Activated naive CD4-positive, alpha-beta T cell treated with anti-CD3 and anti-CD28 coated beads for 36 hours (primary cell): ENCODE results near the gene ITM2B. TPM values are rescaled to one million over a fixed set of nuclear protein-coding genes. Genes with fewer than 3 reads are reported as not detected.
A peak's percentile ranks its signal among the peaks of the same experiment; 100 is the strongest.

ENCODE experiments used
- CTCF ChIA-PET: fragments of 350-600 bp; sonication (Branson Sonifier 250); formaldehyde crosslinking; loops from one replicate; lab custom pipeline; 2021; ENCODE audit warnings: antibody characterized with exemption; lab: Charles Lee
- DNase-seq: peaks from one replicate; pipeline ENCODE4 v3.0.0-alpha.2; 2020
- H3K27ac Mint-ChIP-seq: one replicate; pipeline ENCODE4 v1.8.0; 2021; ENCODE audit warnings: mild to moderate bottlenecking, mixed read lengths
- H3K27me3 Mint-ChIP-seq: one replicate; pipeline ENCODE4 v1.8.0; 2021; ENCODE audit warnings: low read depth, mixed read lengths
- H3K36me3 Mint-ChIP-seq: one replicate; pipeline ENCODE4 v1.8.0; 2021; ENCODE audit warnings: low read depth, mixed read lengths
- H3K4me1 Mint-ChIP-seq: one replicate; pipeline ENCODE4 v1.8.0; 2021; ENCODE audit warnings: low read depth, mixed read lengths
- H3K4me3 Mint-ChIP-seq: one replicate; pipeline ENCODE4 v1.8.0; 2021; ENCODE audit warnings: mild to moderate bottlenecking, moderate library complexity, mixed read lengths
- H3K9me3 Mint-ChIP-seq: one replicate; pipeline ENCODE4 v1.8.0; 2021; ENCODE audit warnings: mixed read lengths
- intact Hi-C: fragments of 100-400 bp; cut with micrococcal nuclease; formaldehyde crosslinking; loops from one replicate; pipeline ENCODE4 v1.15.1; 2023
- total RNA-seq, 2 experiments: library from RNA; stranded (reverse); gene quantifications; one replicate each; pipeline ENCODE4 v1.2.3, GENCODE V29; 2021

Gene ITM2B
- total RNA-seq, 2 experiments from 2014 or later: 110 to 112 TPM

DNA sequence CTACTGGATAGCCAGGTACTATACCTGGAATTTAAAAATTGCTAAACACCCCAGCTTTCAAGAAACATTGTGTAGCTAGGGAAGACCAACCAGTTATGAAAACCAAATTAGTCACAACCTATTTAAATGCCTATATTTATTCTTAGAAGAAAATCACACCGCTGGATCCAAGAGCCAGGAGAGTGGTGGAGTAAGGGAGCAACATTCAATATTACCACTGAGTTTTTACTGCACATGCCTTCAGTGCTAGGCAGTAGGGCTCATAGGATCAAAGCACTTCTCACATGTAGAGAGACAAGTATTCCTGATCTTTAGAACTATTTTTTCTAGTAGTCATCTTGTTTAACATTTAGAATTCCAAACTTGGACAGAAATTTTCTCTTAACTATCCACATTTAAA lies 11.2 kb downstream of the ITM2B start:
- peaks cover 66% of the 10 kb centered on the region for H3K4me1 Mint-ChIP-seq

DNA sequence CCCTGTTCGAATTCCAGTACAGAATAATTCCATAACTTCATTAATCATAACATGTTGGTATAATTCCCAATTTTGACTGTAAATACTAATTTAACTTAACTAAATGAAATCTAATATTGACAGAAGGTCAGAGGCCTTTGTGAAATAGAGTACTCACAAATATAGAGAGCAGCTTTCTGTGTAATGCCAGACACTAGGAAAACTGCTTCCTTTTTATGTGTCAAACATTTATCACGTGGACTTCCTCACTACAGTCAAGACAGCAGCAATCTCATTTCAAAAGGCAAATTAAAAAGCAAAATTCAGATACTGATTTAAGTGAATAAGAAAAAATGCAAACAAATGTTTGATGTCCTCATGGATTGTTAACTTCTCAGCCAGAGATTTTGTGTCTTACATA lies 13.1 kb downstream of the ITM2B start:
- Mint-ChIP-seq H3K4me3 (no peak overlapping the region), H3K27ac (peak overlapping the region; percentile 12), H3K36me3 (peaks cover 3% of the 10 kb centered on the region), H3K4me1 (peaks cover 72% of the 10 kb centered on the region), H3K9me3 (no peaks in the 10 kb centered on the region), H3K27me3 (no peaks in the 10 kb centered on the region)
- intact Hi-C loops: no loop called here
- no peak for DNase-seq
- CTCF ChIA-PET: interaction anchor here (0.6 kb wide), 1 partner anchor 132 kb away, joined by 4 read pairs; no protein-coding TSS in a partner anchor

More for the DNA sequence above, 11.2 kb downstream of the ITM2B start:
- CTCF ChIA-PET: interaction anchor here (0.7 to 1.2 kb wide), 3 partner anchors 12 to 117 kb away, joined by 3 read pairs; partner anchors contain the start of gene ITM2B
- no peak for DNase-seq
- intact Hi-C loops: no loop called here
- H3K36me3 Mint-ChIP-seq: peaks cover under 1% of the 10 kb centered on the region
- no peaks in the 10 kb centered on the region for H3K9me3 Mint-ChIP-seq
- no peaks in the 10 kb centered on the region for H3K27me3 Mint-ChIP-seq
- H3K27ac Mint-ChIP-seq: no peak overlapping the region
- H3K4me3 Mint-ChIP-seq: no peak overlapping the region

DNA sequence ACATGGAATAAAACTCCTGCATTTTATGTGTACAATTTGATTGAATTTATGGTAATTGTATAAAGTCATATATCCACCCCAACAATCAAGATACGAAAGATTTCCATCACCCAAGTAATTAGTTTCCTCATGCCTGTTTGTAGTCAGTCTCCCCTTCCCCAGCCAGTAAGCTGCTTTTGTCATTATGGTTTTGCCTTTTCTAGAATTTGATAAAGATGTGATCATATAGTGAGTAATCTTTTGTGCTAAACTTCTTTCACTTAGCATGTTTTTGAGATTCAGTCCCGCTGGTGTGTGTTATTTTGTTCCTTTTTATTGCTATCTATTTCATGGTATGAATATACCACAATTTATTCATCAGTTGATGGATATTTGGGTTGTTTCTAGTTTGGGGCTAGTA lies 16.0 kb downstream of the ITM2B start:
- DNase-seq: no peak
- H3K27ac Mint-ChIP-seq: peak overlapping the region; percentile 81
- peaks cover 72% of the 10 kb centered on the region for H3K4me1 Mint-ChIP-seq
- peaks cover 7% of the 10 kb centered on the region for H3K36me3 Mint-ChIP-seq
- H3K27me3 Mint-ChIP-seq: no peaks in the 10 kb centered on the region
- H3K9me3 Mint-ChIP-seq: no peaks in the 10 kb centered on the region
- H3K4me3 Mint-ChIP-seq: peak overlapping the region; percentile 16
- CTCF ChIA-PET: no interaction called here
- intact Hi-C loops: loop anchor here (1.0 kb wide), 4 partner anchors 14 to 55 kb away; no protein-coding TSS in a partner anchor

DNA sequence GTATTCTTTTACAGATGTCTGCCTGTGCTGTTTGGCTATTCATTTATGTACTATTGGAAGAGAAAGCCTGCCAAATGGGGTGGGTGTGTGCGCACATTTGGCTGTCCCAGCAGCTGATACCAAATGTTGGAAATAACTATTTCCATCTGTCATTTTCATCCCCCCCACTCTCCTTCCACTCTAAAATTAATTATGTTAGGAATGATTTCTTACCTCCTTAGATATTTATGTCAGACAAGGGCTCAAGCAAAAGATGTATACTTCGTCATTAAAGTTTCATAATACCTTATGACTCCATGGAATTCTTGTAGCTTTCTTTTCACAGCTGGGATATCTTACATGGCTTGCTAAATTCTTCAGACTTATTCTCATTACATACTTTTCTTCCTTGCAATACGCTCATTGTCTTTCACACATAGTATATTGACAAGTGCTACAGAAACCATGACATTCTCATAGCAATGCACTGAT lies 18.6 kb downstream of the ITM2B start:
- DNase-seq: no peak
- H3K4me3 Mint-ChIP-seq: no peak overlapping the region
- H3K36me3 Mint-ChIP-seq: peaks cover 19% of the 10 kb centered on the region
- no peak overlapping the region for H3K27ac Mint-ChIP-seq
- intact Hi-C loops: no loop called here
- no peaks in the 10 kb centered on the region for H3K27me3 Mint-ChIP-seq
- H3K9me3 Mint-ChIP-seq: no peaks in the 10 kb centered on the region
- CTCF ChIA-PET: no interaction called here
- H3K4me1 Mint-ChIP-seq: peaks cover 66% of the 10 kb centered on the region

DNA sequence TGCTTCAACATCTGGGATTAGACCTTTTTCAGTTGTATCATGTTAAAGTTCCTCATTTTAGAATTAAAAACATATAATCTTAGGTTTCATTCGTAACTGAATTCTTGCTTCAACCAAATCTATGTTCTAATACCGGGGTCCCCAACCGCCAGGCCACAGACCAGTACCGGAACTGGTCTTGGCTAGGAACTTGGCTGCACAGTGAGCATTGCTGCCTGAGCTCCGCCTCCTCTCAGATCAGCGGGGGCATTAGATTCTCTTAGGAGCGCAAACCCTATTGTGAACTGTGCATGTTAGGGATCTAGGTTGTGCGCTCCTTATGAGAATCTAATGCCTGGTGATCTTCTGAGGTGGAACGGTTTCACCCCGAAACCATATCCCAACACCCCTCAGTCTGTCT lies 19.2 kb downstream of the ITM2B start:
- H3K4me3 Mint-ChIP-seq: no peak overlapping the region
- no peak overlapping the region for H3K27ac Mint-ChIP-seq
- CTCF ChIA-PET: no interaction called here
- intact Hi-C loops: no loop called here
- DNase-seq: no peak
- H3K36me3 Mint-ChIP-seq: peaks cover 21% of the 10 kb centered on the region
- no peaks in the 10 kb centered on the region for H3K27me3 Mint-ChIP-seq
- peaks cover 66% of the 10 kb centered on the region for H3K4me1 Mint-ChIP-seq
- no peaks in the 10 kb centered on the region for H3K9me3 Mint-ChIP-seq

GRCh38 chr13:48253849-48254248 lies 20.8 kb downstream of the ITM2B start:
- Mint-ChIP-seq H3K4me3 (no peak overlapping the region), H3K9me3 (no peaks in the 10 kb centered on the region), H3K4me1 (peaks cover 65% of the 10 kb centered on the region), H3K36me3 (peaks cover 30% of the 10 kb centered on the region), H3K27me3 (no peaks in the 10 kb centered on the region), H3K27ac (no peak overlapping the region)
- CTCF ChIA-PET: no interaction called here
- DNase-seq: no peak
- intact Hi-C loops: no loop called here

- H3K4me3 Mint-ChIP-seq: no peak overlapping the region
- H3K27me3 Mint-ChIP-seq: no peaks in the 10 kb centered on the region
- DNase-seq: no peak
- peaks cover 66% of the 10 kb centered on the region for H3K4me1 Mint-ChIP-seq
- H3K36me3 Mint-ChIP-seq: peaks cover 39% of the 10 kb centered on the region
- H3K27ac Mint-ChIP-seq: no peak overlapping the region
- no peaks in the 10 kb centered on the region for H3K9me3 Mint-ChIP-seq
- CTCF ChIA-PET: interaction anchor here (1.2 kb wide), 1 partner anchor 8 kb away, joined by 4 read pairs; no protein-coding TSS in a partner anchor
- intact Hi-C loops: no loop called here
Observed at GRCh38 chr13:48255090-48255489, 22.1 kb downstream of the ITM2B start.

GRCh38 chr13:48255954-48256353 lies 22.9 kb downstream of the ITM2B start:
- peaks cover 62% of the 10 kb centered on the region for H3K4me1 Mint-ChIP-seq
- H3K27ac Mint-ChIP-seq: no peak overlapping the region
- intact Hi-C loops: no loop called here
- H3K36me3 Mint-ChIP-seq: peaks cover 41% of the 10 kb centered on the region
- H3K4me3 Mint-ChIP-seq: no peak overlapping the region
- CTCF ChIA-PET: interaction anchor here (1.2 kb wide), 1 partner anchor 9 kb away, joined by 4 read pairs; no protein-coding TSS in a partner anchor
- H3K9me3 Mint-ChIP-seq: no peaks in the 10 kb centered on the region
- DNase-seq: no peak
- no peaks in the 10 kb centered on the region for H3K27me3 Mint-ChIP-seq

DNA sequence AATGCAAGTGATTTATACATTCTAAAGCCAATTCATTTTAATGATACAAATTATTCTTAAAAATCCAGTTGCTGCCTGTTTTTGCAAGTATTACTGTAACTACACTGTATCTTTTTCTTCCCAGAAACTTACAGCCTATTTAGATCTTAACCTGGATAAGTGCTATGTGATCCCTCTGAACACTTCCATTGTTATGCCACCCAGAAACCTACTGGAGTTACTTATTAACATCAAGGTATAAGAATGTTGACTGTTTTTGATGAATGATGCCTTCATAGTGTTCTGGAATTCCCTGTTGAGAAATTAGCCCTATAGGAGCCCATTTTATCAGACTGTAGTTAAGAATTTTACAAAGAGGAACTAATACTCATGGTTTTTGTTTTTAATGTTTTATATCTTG lies 25.0 kb downstream of the ITM2B start:
- Mint-ChIP-seq H3K9me3 (no peaks in the 10 kb centered on the region), H3K4me1 (peaks cover 56% of the 10 kb centered on the region), H3K36me3 (peaks cover 54% of the 10 kb centered on the region), H3K4me3 (no peak overlapping the region), H3K27ac (no peak overlapping the region), H3K27me3 (no peaks in the 10 kb centered on the region)
- CTCF ChIA-PET: no interaction called here
- intact Hi-C loops: no loop called here
- no peak for DNase-seq

GRCh38 chr13:48258430-48258829 lies 25.4 kb downstream of the ITM2B start:
- no peak overlapping the region for H3K27ac Mint-ChIP-seq
- no peak for DNase-seq
- H3K4me3 Mint-ChIP-seq: no peak overlapping the region
- CTCF ChIA-PET: no interaction called here
- no peaks in the 10 kb centered on the region for H3K9me3 Mint-ChIP-seq
- H3K4me1 Mint-ChIP-seq: peaks cover 59% of the 10 kb centered on the region
- intact Hi-C loops: no loop called here
- H3K36me3 Mint-ChIP-seq: peaks cover 58% of the 10 kb centered on the region
- H3K27me3 Mint-ChIP-seq: no peaks in the 10 kb centered on the region

- intact Hi-C loops: no loop called here
- H3K9me3 Mint-ChIP-seq: no peaks in the 10 kb centered on the region
- peaks cover 53% of the 10 kb centered on the region for H3K36me3 Mint-ChIP-seq
- H3K4me3 Mint-ChIP-seq: no peak overlapping the region
- no peak for DNase-seq
- H3K27ac Mint-ChIP-seq: no peak overlapping the region
- CTCF ChIA-PET: no interaction called here
- H3K27me3 Mint-ChIP-seq: no peaks in the 10 kb centered on the region
- H3K4me1 Mint-ChIP-seq: peaks cover 70% of the 10 kb centered on the region
Observed at GRCh38 chr13:48260970-48261369, 28.0 kb downstream of the ITM2B start.

- CTCF ChIA-PET: interaction anchor here (0.6 to 1.2 kb wide), 3 partner anchors 137 to 315 kb away, joined by 3 to 4 read pairs (median 3); no protein-coding TSS in a partner anchor
- intact Hi-C loops: no loop called here
- peaks cover 66% of the 10 kb centered on the region for H3K4me1 Mint-ChIP-seq
- DNase-seq: no peak
- H3K27me3 Mint-ChIP-seq: no peaks in the 10 kb centered on the region
- H3K9me3 Mint-ChIP-seq: no peaks in the 10 kb centered on the region
- no peak overlapping the region for H3K4me3 Mint-ChIP-seq
- H3K27ac Mint-ChIP-seq: no peak overlapping the region
- H3K36me3 Mint-ChIP-seq: peaks cover 43% of the 10 kb centered on the region
Observed at GRCh38 chr13:48263196-48263595, 30.2 kb downstream of the ITM2B start.

DNA sequence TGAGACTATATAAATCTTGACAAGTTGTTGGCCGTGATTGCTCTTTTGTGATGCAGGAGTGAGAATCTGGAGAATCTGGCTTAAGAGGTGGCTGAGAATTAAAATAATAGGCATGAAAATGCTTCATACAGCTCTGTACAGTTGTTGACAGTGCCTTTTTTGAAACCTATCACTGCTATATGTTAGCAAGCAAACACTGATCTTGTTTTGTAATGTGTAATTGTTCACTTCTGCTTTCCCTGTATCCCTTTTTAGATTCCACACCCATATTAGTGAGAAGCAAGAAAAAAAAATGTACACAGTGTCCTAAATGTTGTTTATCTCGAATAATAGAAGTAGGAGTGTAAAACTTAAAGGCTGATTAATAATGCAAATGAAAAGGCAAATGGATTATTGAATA lies 31.1 kb downstream of the ITM2B start:
- H3K4me3 Mint-ChIP-seq: no peak overlapping the region
- no peaks in the 10 kb centered on the region for H3K9me3 Mint-ChIP-seq
- no peak overlapping the region for H3K27ac Mint-ChIP-seq
- peaks cover 59% of the 10 kb centered on the region for H3K4me1 Mint-ChIP-seq
- CTCF ChIA-PET: interaction anchor here (0.7 to 1.2 kb wide), 2 partner anchors 138 to 313 kb away, joined by 3 read pairs; no protein-coding TSS in a partner anchor
- no peaks in the 10 kb centered on the region for H3K27me3 Mint-ChIP-seq
- peaks cover 36% of the 10 kb centered on the region for H3K36me3 Mint-ChIP-seq
- intact Hi-C loops: no loop called here
- no peak for DNase-seq
